ENCODE results near the gene SPATA31E1. TPM values are rescaled to one million over a fixed set of nuclear protein-coding genes. Genes with fewer than 3 reads are reported as not detected.

The SPATA31E1 gene
- total and polyA plus RNA-seq, 2 donors (not counting 1 experiment from before 2014, with no cell fraction given): not detected

DNA sequence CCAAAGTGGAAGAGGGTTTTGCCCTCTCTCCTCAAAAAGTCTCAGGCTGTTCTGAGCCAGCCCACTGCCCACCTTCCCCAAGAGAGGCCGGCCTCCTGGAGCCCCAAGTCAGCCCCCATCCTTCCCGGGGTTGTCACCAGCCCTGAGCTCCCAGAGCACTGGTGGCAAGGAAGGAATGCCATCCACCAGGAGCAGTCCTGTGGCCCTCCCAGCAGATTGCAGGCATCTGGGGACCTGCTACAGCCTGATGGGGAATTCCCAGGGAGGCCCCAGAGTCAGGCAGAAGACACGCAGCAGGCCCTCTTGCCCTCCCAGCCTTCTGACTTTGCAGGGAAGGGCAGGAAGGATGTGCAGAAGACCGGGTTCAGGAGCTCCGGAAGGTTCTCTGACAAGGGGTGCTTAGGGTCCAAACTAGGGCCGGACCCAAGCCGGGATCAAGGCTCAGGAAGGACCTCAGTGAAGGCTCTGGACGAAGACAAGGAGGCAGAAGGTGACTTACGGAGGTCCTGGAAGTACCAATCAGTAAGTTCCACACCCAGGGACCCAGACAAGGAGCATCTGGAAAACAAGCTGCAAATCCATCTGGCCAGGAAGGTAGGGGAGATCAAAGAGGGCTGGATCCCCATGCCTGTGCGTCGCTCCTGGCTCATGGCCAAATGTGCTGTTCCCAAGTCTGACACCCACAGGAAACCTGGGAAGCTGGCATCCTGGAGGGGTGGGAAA is 3.7 kb downstream of the SPATA31E1 start:
- Histone ChIP-seq H3K27ac (ENCODE audit: insufficient read depth, low read length) (no peak overlapping the region), H4K20me1 (ENCODE audit: control insufficient read depth, extremely low read depth, insufficient read depth, low read length) (no peaks in the 10 kb centered on the region), H3K4me1 (ENCODE audit: control insufficient read depth, extremely low read depth, insufficient read depth, low read length) (no peaks in the 10 kb centered on the region), H3K4me2 (ENCODE audit: extremely low read depth, insufficient read depth, low read length) (no peak overlapping the region), H3K36me3 (ENCODE audit: control insufficient read depth, insufficient read depth, low read length) (no peaks in the 10 kb centered on the region), H3K9me3 (ENCODE audit: control insufficient read depth, insufficient read depth, low read depth, low read length) (no peaks in the 10 kb centered on the region), H3K79me2 (ENCODE audit: control insufficient read depth, insufficient read depth, low read length) (no peaks in the 10 kb centered on the region), H3K27me3 (ENCODE audit: control insufficient read depth, insufficient read depth, low read length) (no peaks in the 10 kb centered on the region), H3K9ac (ENCODE audit: insufficient read depth, low read length) (no peak overlapping the region), H2AFZ (ENCODE audit: low read length) (no peak overlapping the region), H3K4me3 (replicated peaks in 1 of 4; ENCODE audit: control extremely low read depth in 1 of 4, insufficient read depth in 1 of 4, low read depth in 3 of 4, low read length in 4 of 4) (no peak overlapping the region)
- no peak for TF ChIP-seq EZH2 (IDR thresholded peaks at IDR 0.05; ENCODE audit: low read length, missing control alignments)
- no peak for TF ChIP-seq CTCF (conservative IDR thresholded peaks at IDR 0.05 in 1 of 2, IDR thresholded peaks at IDR 0.05 in 1 of 2; ENCODE audit: low read depth in 1 of 2, low read length in 2 of 2)
- DNase-seq (ENCODE audit: low read depth in 2 of 2): no peak

DNA sequence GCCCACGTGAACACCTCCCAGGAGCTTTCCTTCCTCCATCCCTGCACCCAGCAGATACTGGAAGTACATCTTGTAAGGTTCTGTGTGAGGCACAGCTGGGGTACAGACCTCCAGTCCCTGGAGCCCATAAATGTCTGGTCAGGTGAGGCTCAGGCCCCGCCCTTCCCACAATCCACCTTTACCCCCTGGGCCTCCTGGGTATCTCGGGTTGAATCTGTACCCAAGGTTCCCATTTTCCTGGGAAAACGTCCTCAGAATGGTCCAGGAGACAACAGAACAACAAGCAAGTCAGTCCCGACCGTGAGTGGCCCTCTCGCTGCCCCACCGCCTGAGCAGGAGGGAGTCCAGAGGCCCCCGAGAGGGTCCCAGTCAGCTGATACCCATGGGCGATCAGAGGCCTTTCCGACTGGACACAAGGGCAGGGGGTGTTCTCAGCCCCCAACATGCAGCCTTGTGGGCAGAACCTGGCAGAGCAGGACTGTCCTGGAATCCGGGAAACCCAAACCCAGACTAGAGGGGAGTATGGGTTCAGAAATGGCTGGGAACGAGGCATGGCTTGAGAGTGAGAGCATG is 4.3 kb downstream of the SPATA31E1 start:
- no peaks in the 10 kb centered on the region for H3K36me3 ChIP-seq (ENCODE audit: control insufficient read depth, insufficient read depth, low read length)
- no peaks in the 10 kb centered on the region for H4K20me1 ChIP-seq (ENCODE audit: control insufficient read depth, extremely low read depth, insufficient read depth, low read length)
- H3K79me2 ChIP-seq (ENCODE audit: control insufficient read depth, insufficient read depth, low read length): no peaks in the 10 kb centered on the region
- no peak overlapping the region for H2AFZ ChIP-seq (ENCODE audit: low read length)
- no peaks in the 10 kb centered on the region for H3K4me1 ChIP-seq (ENCODE audit: control insufficient read depth, extremely low read depth, insufficient read depth, low read length)
- no peaks in the 10 kb centered on the region for H3K27me3 ChIP-seq (ENCODE audit: control insufficient read depth, insufficient read depth, low read length)
- TF ChIP-seq EZH2 (IDR thresholded peaks at IDR 0.05; ENCODE audit: low read length, missing control alignments) (no peak), CTCF (conservative IDR thresholded peaks at IDR 0.05 in 1 of 2, IDR thresholded peaks at IDR 0.05 in 1 of 2; ENCODE audit: low read depth in 1 of 2, low read length in 2 of 2) (no peak)
- H3K27ac ChIP-seq (ENCODE audit: insufficient read depth, low read length): no peak overlapping the region
- H3K9me3 ChIP-seq (ENCODE audit: control insufficient read depth, insufficient read depth, low read depth, low read length): no peaks in the 10 kb centered on the region
- no peak overlapping the region for H3K4me3 ChIP-seq (replicated peaks in 1 of 4; ENCODE audit: control extremely low read depth in 1 of 4, insufficient read depth in 1 of 4, low read depth in 3 of 4, low read length in 4 of 4)
- H3K9ac ChIP-seq (ENCODE audit: insufficient read depth, low read length): no peak overlapping the region
- no peak overlapping the region for H3K4me2 ChIP-seq (ENCODE audit: extremely low read depth, insufficient read depth, low read length)
- no peak for DNase-seq (ENCODE audit: low read depth in 2 of 2)

- no peak for DNase-seq (ENCODE audit: low read depth in 2 of 2)
- no peak overlapping the region for H3K27ac ChIP-seq (ENCODE audit: insufficient read depth, low read length)
- no peak overlapping the region for H3K9ac ChIP-seq (ENCODE audit: insufficient read depth, low read length)
- H4K20me1 ChIP-seq (ENCODE audit: control insufficient read depth, extremely low read depth, insufficient read depth, low read length): no peaks in the 10 kb centered on the region
- H3K4me1 ChIP-seq (ENCODE audit: control insufficient read depth, extremely low read depth, insufficient read depth, low read length): no peaks in the 10 kb centered on the region
- no peaks in the 10 kb centered on the region for H3K79me2 ChIP-seq (ENCODE audit: control insufficient read depth, insufficient read depth, low read length)
- no peaks in the 10 kb centered on the region for H3K9me3 ChIP-seq (ENCODE audit: control insufficient read depth, insufficient read depth, low read depth, low read length)
- TF ChIP-seq EZH2 (IDR thresholded peaks at IDR 0.05; ENCODE audit: low read length, missing control alignments) (no peak), CTCF (conservative IDR thresholded peaks at IDR 0.05 in 1 of 2, IDR thresholded peaks at IDR 0.05 in 1 of 2; ENCODE audit: low read depth in 1 of 2, low read length in 2 of 2) (no peak)
- H2AFZ ChIP-seq (ENCODE audit: low read length): no peak overlapping the region
- H3K27me3 ChIP-seq (ENCODE audit: control insufficient read depth, insufficient read depth, low read length): no peaks in the 10 kb centered on the region
- H3K36me3 ChIP-seq (ENCODE audit: control insufficient read depth, insufficient read depth, low read length): no peaks in the 10 kb centered on the region
- no peak overlapping the region for H3K4me2 ChIP-seq (ENCODE audit: extremely low read depth, insufficient read depth, low read length)
- H3K4me3 ChIP-seq (replicated peaks in 1 of 4; ENCODE audit: control extremely low read depth in 1 of 4, insufficient read depth in 1 of 4, low read depth in 3 of 4, low read length in 4 of 4): no peak overlapping the region
Measured at GRCh38 chr9:87887661-87888480, 5.2 kb downstream of the SPATA31E1 start.

Measured in fibroblast of lung (primary cell).